CD4-positive, alpha-beta T cell treated with Interleukin-4 for 4 hours (primary cell): ENCODE results near the gene XIST.
"Not testable (repeated sequence)": the region's sequence is repeated elsewhere in the genome, so short reads cannot be mapped to it uniquely, and the experiment has no call there.

ENCODE experiments used
- DNase-seq: peaks from one replicate; pipeline ENCODE4 v3.0.0-alpha.2; 2020

XIST gene

DNA sequence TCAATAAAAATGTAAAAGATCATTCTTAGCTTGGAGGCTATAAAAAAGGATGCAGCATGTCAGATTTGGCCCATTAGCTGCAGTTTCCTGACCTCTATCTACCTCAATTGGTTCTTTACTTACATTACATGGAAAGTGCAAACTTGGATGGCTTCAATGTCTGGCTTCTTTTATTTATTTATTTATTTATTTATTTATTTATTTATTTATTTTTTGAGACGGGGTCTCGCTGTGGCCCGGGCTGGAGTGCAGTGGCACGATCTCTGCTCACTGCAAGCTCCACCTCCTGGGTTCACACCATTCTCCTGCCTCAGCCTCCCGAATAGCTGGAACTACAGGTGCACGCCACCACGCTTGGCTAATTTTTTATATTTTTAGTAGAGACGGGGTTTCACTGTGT lies 60.0 kb downstream of the XIST start:
- DNase-seq = not testable (repeated sequence)

DNA sequence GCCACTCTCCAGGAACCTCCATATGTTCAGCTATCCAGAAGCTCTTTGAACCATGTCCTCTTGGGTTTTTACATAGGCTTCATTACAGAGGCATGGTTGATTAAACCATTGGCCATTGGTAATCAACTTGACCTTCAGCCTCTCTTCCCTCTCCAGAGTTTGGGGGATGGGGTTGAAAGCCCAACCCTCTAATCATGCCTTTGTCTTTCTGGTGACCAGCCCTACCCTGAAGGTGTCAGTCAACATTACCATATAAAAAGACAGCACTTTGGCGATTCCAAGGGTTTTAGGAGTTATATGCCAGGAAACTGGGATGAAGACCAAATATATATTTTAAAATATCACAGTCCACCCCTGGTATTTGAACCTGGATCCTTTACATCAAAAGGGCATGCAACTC lies 67.0 kb downstream of the XIST start:
- no peak for DNase-seq
